Astrocyte (in vitro differentiated cells and primary cell): Measurements from ENCODE around the gene ZNF772.
"Not testable (repeated sequence)": the region's sequence is repeated elsewhere in the genome, so short reads cannot be mapped to it uniquely, and the experiment has no call there.

Experiments
- CTCF ChIP-seq: IDR thresholded peaks from 2 replicates; pipeline ENCODE4 v1.5.1; 2011; ENCODE audit warnings: low read depth, mild to moderate bottlenecking, inconsistent platforms, low read length, moderate library complexity; ENCODE audit not compliant: insufficient read depth
- EZH2 ChIP-seq: IDR thresholded peaks from 2 replicates; pipeline ENCODE4 v1.6.1; 2012; ENCODE audit warnings: mild to moderate bottlenecking, low read length, inconsistent platforms; ENCODE audit not compliant: insufficient read depth

GRCh38 chr19:57499332-57499679 lies 21.9 kb upstream of the ZNF772 start:
- not testable (repeated sequence) for TF ChIP-seq EZH2, CTCF
